Naive thymus-derived CD8-positive, alpha-beta T cell (primary cell): ENCODE measurements around the gene PABPN1. TPM values are rescaled to one million over a fixed set of nuclear protein-coding genes. Genes with fewer than 3 reads are reported as not detected.

Experiments
- ATAC-seq, 2 donors: fragments of 150-1000 bp; cut with Tn5 transposase in 1 of 2; sonication (Bioruptor Pico), chemical (Tn5 transposase) in 1 of 2; 1 replicate in 1 of 2; 2 replicates in 1 of 2; pipeline ENCODE4 v1.10.0; 2021; ENCODE audit warnings: mild to moderate bottlenecking in 2 of 2, moderate library complexity in 2 of 2
- POLR2A ChIA-PET: fragments of 350-600 bp; sonication (Branson Sonifier 250); formaldehyde crosslinking; loops from one replicate; lab custom pipeline; 2021; ENCODE audit warnings: antibody characterized with exemption; lab: Charles Lee
- DNase-seq, 10 donors: peaks; one replicate each; pipeline versions ENCODE4 v3.0.0 to v3.0.0-alpha.2; 2020 to 2022
- H3K27ac Mint-ChIP-seq, 10 donors: one replicate each; pipeline ENCODE4 v1.8.0; 2020 to 2022; ENCODE audit warnings: mild to moderate bottlenecking in 10 of 10, mixed read lengths in 10 of 10, moderate library complexity in 4 of 10, inconsistent platforms in 1 of 10
- H3K27me3 Mint-ChIP-seq, 5 donors: one replicate each; pipeline ENCODE4 v1.8.0; 2021 to 2022; ENCODE audit warnings: mixed read lengths in 5 of 5
- H3K36me3 Mint-ChIP-seq, 3 donors: one replicate each; pipeline ENCODE4 v1.8.0; 2020 to 2022; ENCODE audit warnings: mixed read lengths in 3 of 3, mild to moderate bottlenecking in 2 of 3, inconsistent platforms in 1 of 3
- H3K4me1 Mint-ChIP-seq, 4 donors: one replicate each; pipeline ENCODE4 v1.8.0; 2021 to 2022; ENCODE audit warnings: mixed read lengths in 4 of 4
- H3K4me3 Mint-ChIP-seq, 10 donors: one replicate each; pipeline ENCODE4 v1.8.0; 2020 to 2022; ENCODE audit warnings: mild to moderate bottlenecking in 10 of 10, mixed read lengths in 10 of 10, moderate library complexity in 6 of 10, inconsistent platforms in 1 of 10
- H3K9me3 Mint-ChIP-seq, 9 donors: one replicate each; pipeline ENCODE4 v1.8.0; 2020 to 2022; ENCODE audit warnings: mixed read lengths in 9 of 9, mild to moderate bottlenecking in 3 of 9, inconsistent platforms in 1 of 9, moderate library complexity in 1 of 9
- polyA plus RNA-seq, 3 donors: library from polyadenylated mRNA; unstranded; fragments of 300-500 nt; fragmentation: Illumina TruSeq; gene quantifications; one replicate each; pipeline ENCODE4 v1.2.3, GENCODE V29; 2021
- total RNA-seq, 8 experiments: library from RNA in 2 of 8; stranded (reverse) in 2 of 8; gene quantifications; one replicate each; pipeline ENCODE4 v1.2.3 and lab custom pipeline; 2021 to 2026

Gene PABPN1
- total and polyA plus RNA-seq, 5 experiments from 2014 or later, result 84.3 to 218 (median 96.9) TPM

GRCh38 chr14:23362200-23362599, 40.9 kb downstream of the PABPN1 start:
- POLR2A ChIA-PET, result interaction anchor here (0.6 to 1.0 kb wide), 2 partner anchors 10 to 63 kb away, joined by 3 to 6 read pairs; partner anchors contain the start of gene SLC22A17
- Mint-ChIP-seq H3K27me3 (peaks cover 12 to 32% (median 22%) of the 10 kb centered on the region in 5 donors), H3K27ac (no peak overlapping the region), H3K9me3 (no peaks in the 10 kb centered on the region), H3K4me3 (no peak overlapping the region), H3K4me1 (peaks cover 0 to 8% (median 2%) of the 10 kb centered on the region in 4 donors), H3K36me3 (no peaks in the 10 kb centered on the region)
- no peak for ATAC-seq
- DNase-seq, result no peak

GRCh38 chr14:23364164-23365035, 43.1 kb downstream of the PABPN1 start:
- no peaks in the 10 kb centered on the region for H3K9me3 Mint-ChIP-seq
- H3K4me3 Mint-ChIP-seq, result peak overlapping the region in 5 of 10 donors; percentile 29 to 63 (median 42)
- no peak for DNase-seq
- no peak overlapping the region for H3K27ac Mint-ChIP-seq
- no peaks in the 10 kb centered on the region for H3K36me3 Mint-ChIP-seq
- ATAC-seq, result no peak
- H3K4me1 Mint-ChIP-seq, result peaks cover 0 to 8% (median 2%) of the 10 kb centered on the region in 4 donors
- POLR2A ChIA-PET, result no interaction called here
- H3K27me3 Mint-ChIP-seq, result peaks cover 14 to 43% (median 33%) of the 10 kb centered on the region in 5 donors

- H3K36me3 Mint-ChIP-seq, result no peaks in the 10 kb centered on the region
- H3K4me3 Mint-ChIP-seq, result peak within 1 kb of the TSS in 5 of 10 donors; percentile 29 to 63 (median 42)
- no peak within 1 kb of the TSS for H3K27ac Mint-ChIP-seq
- no peak for ATAC-seq
- no peaks in the 10 kb centered on the region for H3K9me3 Mint-ChIP-seq
- no peak for DNase-seq
- POLR2A ChIA-PET, result no interaction called here
- H3K4me1 Mint-ChIP-seq, result peaks cover 0 to 8% (median 2%) of the 10 kb centered on the region in 4 donors
- H3K27me3 Mint-ChIP-seq, result peaks cover 14 to 43% (median 33%) of the 10 kb centered on the region in 5 donors
Observed at GRCh38 chr14:23365036-23365731, 43.9 kb downstream of the PABPN1 start, which contains the start of gene EFS. Gene EFS (minus strand): TSS chr14:23365172. CDS start chr14:23365025, 147 bp downstream.

- no peaks in the 10 kb centered on the region for H3K9me3 Mint-ChIP-seq
- H3K36me3 Mint-ChIP-seq, result no peaks in the 10 kb centered on the region
- H3K4me3 Mint-ChIP-seq, result no peak overlapping the region
- H3K27me3 Mint-ChIP-seq, result peaks cover 14 to 42% (median 32%) of the 10 kb centered on the region in 5 donors
- H3K4me1 Mint-ChIP-seq, result peaks cover 0 to 8% (median 2%) of the 10 kb centered on the region in 4 donors
- H3K27ac Mint-ChIP-seq, result no peak overlapping the region
- DNase-seq, result no peak
- no peak for ATAC-seq
- POLR2A ChIA-PET, result no interaction called here
Observed at GRCh38 chr14:23365732-23366425, 44.6 kb downstream of the PABPN1 start.

- H3K36me3 Mint-ChIP-seq, result no peaks in the 10 kb centered on the region
- H3K9me3 Mint-ChIP-seq, result no peaks in the 10 kb centered on the region
- H3K4me3 Mint-ChIP-seq, result peak overlapping the region in 1 of 10 donors; percentile 39
- no peak for DNase-seq
- POLR2A ChIA-PET, result no interaction called here
- ATAC-seq, result no peak
- H3K27ac Mint-ChIP-seq, result no peak overlapping the region
- H3K27me3 Mint-ChIP-seq, result peaks cover 13 to 42% (median 29%) of the 10 kb centered on the region in 5 donors
- H3K4me1 Mint-ChIP-seq, result peaks cover 0 to 8% (median 2%) of the 10 kb centered on the region in 4 donors
Observed at GRCh38 chr14:23366426-23366921, 45.2 kb downstream of the PABPN1 start.

- Mint-ChIP-seq H3K4me3 (no peak overlapping the region), H3K4me1 (peaks cover 0 to 1% (median 0%) of the 10 kb centered on the region in 4 donors), H3K9me3 (no peaks in the 10 kb centered on the region), H3K36me3 (no peaks in the 10 kb centered on the region), H3K27ac (no peak overlapping the region), H3K27me3 (peaks cover 9 to 26% (median 19%) of the 10 kb centered on the region in 5 donors)
- ATAC-seq (no peak), DNase-seq (no peak)
- POLR2A ChIA-PET, result no interaction called here
Observed at GRCh38 chr14:23370221-23370620, 49.0 kb downstream of the PABPN1 start.

GRCh38 chr14:23371865-23372264, 50.6 kb downstream of the PABPN1 start:
- ATAC-seq (no peak), DNase-seq (no peak)
- no peaks in the 10 kb centered on the region for H3K9me3 Mint-ChIP-seq
- H3K27ac Mint-ChIP-seq, result no peak overlapping the region
- peaks cover 5 to 19% (median 16%) of the 10 kb centered on the region in 5 donors for H3K27me3 Mint-ChIP-seq
- no peak overlapping the region for H3K4me3 Mint-ChIP-seq
- no peaks in the 10 kb centered on the region for H3K4me1 Mint-ChIP-seq
- POLR2A ChIA-PET, result no interaction called here
- no peaks in the 10 kb centered on the region for H3K36me3 Mint-ChIP-seq

GRCh38 chr14:23372509-23372908, 51.3 kb downstream of the PABPN1 start, which contains the start of gene IL25:
Gene IL25 (plus strand): TSS chr14:23372809.
- POLR2A ChIA-PET, result no interaction called here
- peaks cover 1 to 18% (median 10%) of the 10 kb centered on the region in 5 donors for H3K27me3 Mint-ChIP-seq
- no peaks in the 10 kb centered on the region for H3K9me3 Mint-ChIP-seq
- peaks cover 0 to 2% (median 0%) of the 10 kb centered on the region in 4 donors for H3K4me1 Mint-ChIP-seq
- H3K4me3 Mint-ChIP-seq, result no peak within 1 kb of the TSS
- ATAC-seq (no peak), DNase-seq (no peak)
- no peak within 1 kb of the TSS for H3K27ac Mint-ChIP-seq
- H3K36me3 Mint-ChIP-seq, result no peaks in the 10 kb centered on the region

GRCh38 chr14:23373041-23373440, 51.8 kb downstream of the PABPN1 start:
- no peak for ATAC-seq
- no peak overlapping the region for H3K27ac Mint-ChIP-seq
- no peaks in the 10 kb centered on the region for H3K36me3 Mint-ChIP-seq
- peaks cover 0 to 2% (median 0%) of the 10 kb centered on the region in 4 donors for H3K4me1 Mint-ChIP-seq
- H3K27me3 Mint-ChIP-seq, result peaks cover 1 to 18% (median 7%) of the 10 kb centered on the region in 5 donors
- no peak for DNase-seq
- POLR2A ChIA-PET, result no interaction called here
- no peak overlapping the region for H3K4me3 Mint-ChIP-seq
- H3K9me3 Mint-ChIP-seq, result no peaks in the 10 kb centered on the region

Other genes with a start within 250 kb of the PABPN1 start
- 100 to 1,000 TPM; 311 to 322 TPM for gene ACIN1, start 226.3 kb upstream of the PABPN1 start, total RNA-seq
- 10 to 100 TPM in 1 of 3 donors, 1 to 10 TPM in 2; 6.3 to 14.1 (median 8.6) TPM for gene ACIN1, start 226.3 kb upstream of the PABPN1 start, polyA plus RNA-seq
- 10 to 100 TPM; 39.4 to 49.0 TPM for gene C14orf119, start 226.0 kb upstream of the PABPN1 start, total RNA-seq
- gene C14orf119, start 226.0 kb upstream of the PABPN1 start, polyA plus RNA-seq, result 100 to 1,000 TPM in 1 of 3 donors, 10 to 100 TPM in 2; 62.7 to 122 (median 78.5) TPM
- not detected for gene CIROP, start 216.5 kb upstream of the PABPN1 start, total RNA-seq
- gene CIROP, start 216.5 kb upstream of the PABPN1 start, polyA plus RNA-seq, result not detected
- gene CEBPE, start 202.2 kb upstream of the PABPN1 start, total RNA-seq, result 1 to 10 TPM; 1.5 to 1.8 TPM
- 1 to 10 TPM in 2 of 3 donors, under 1 TPM in 1; 0.66 to 2.4 (median 1.6) TPM for gene CEBPE, start 202.2 kb upstream of the PABPN1 start, polyA plus RNA-seq
- 1 to 10 TPM; 7.2 to 7.9 TPM for gene SLC7A8, start 137.8 kb upstream of the PABPN1 start, total RNA-seq
- gene SLC7A8, start 137.8 kb upstream of the PABPN1 start, polyA plus RNA-seq, result 10 to 100 TPM in 2 of 3 donors, 1 to 10 TPM in 1; 4.0 to 12.8 (median 10.9) TPM
- not detected for gene RNF212B, start 83.5 kb upstream of the PABPN1 start, total RNA-seq
- gene RNF212B, start 83.5 kb upstream of the PABPN1 start, polyA plus RNA-seq, result not detected
- 10 to 100 TPM; 15.4 to 16.0 TPM for gene HOMEZ, start 35.3 kb upstream of the PABPN1 start, total RNA-seq
- gene HOMEZ, start 35.3 kb upstream of the PABPN1 start, polyA plus RNA-seq, result 1 to 10 TPM; 3.9 to 6.1 (median 5.9) TPM
- 100 to 1,000 TPM; 113 to 119 TPM for gene PPP1R3E, start 18.6 kb upstream of the PABPN1 start, total RNA-seq
- gene PPP1R3E, start 18.6 kb upstream of the PABPN1 start, polyA plus RNA-seq, result 1 to 10 TPM; 2.6 to 3.1 (median 3.1) TPM
- gene BCL2L2, start 14.6 kb upstream of the PABPN1 start, total RNA-seq, result 1 to 10 TPM; 3.8 to 4.2 TPM
- not detected for gene BCL2L2, start 14.6 kb upstream of the PABPN1 start, polyA plus RNA-seq
- gene SLC22A17, start 31.4 kb downstream of the PABPN1 start, total RNA-seq, result 10 to 100 TPM; 20.8 to 22.6 TPM
- gene SLC22A17, start 31.4 kb downstream of the PABPN1 start, polyA plus RNA-seq, result 1 to 10 TPM; 3.9 to 9.6 (median 5.5) TPM
- not detected for gene EFS, start 43.7 kb downstream of the PABPN1 start, total RNA-seq
- not detected for gene EFS, start 43.7 kb downstream of the PABPN1 start, polyA plus RNA-seq
- not detected for gene IL25, start 51.4 kb downstream of the PABPN1 start, total RNA-seq
- not detected for gene IL25, start 51.4 kb downstream of the PABPN1 start, polyA plus RNA-seq
- gene CMTM5, start 55.6 kb downstream of the PABPN1 start, total RNA-seq, result not detected
- not detected for gene CMTM5, start 55.6 kb downstream of the PABPN1 start, polyA plus RNA-seq
- not detected for gene MYH6, start 86.8 kb downstream of the PABPN1 start, total RNA-seq
- not detected for gene MYH6, start 86.8 kb downstream of the PABPN1 start, polyA plus RNA-seq
- not detected for gene MYH7, start 114.2 kb downstream of the PABPN1 start, total RNA-seq
- not detected for gene MYH7, start 114.2 kb downstream of the PABPN1 start, polyA plus RNA-seq
- 10 to 100 TPM; 83.7 to 86.6 TPM for gene NGDN, start 148.2 kb downstream of the PABPN1 start, total RNA-seq
- gene NGDN, start 148.2 kb downstream of the PABPN1 start, polyA plus RNA-seq, result 10 to 100 TPM; 64.0 to 84.8 (median 68.4) TPM
- gene ZFHX2, start 230.3 kb downstream of the PABPN1 start, total RNA-seq, result 1 to 10 TPM in 1 of 2 experiments, under 1 TPM in 1; 0.62 to 1.0 TPM
- under 1 TPM; 0.02 to 0.23 (median 0.03) TPM for gene ZFHX2, start 230.3 kb downstream of the PABPN1 start, polyA plus RNA-seq
- gene THTPA, start 234.8 kb downstream of the PABPN1 start, total RNA-seq, result 10 to 100 TPM; 28.5 to 29.4 TPM
- gene THTPA, start 234.8 kb downstream of the PABPN1 start, polyA plus RNA-seq, result 10 to 100 TPM; 14.9 to 15.6 (median 14.9) TPM
- gene AP1G2, start 246.3 kb downstream of the PABPN1 start, total RNA-seq, result 100 to 1,000 TPM; 483 to 529 TPM
- gene AP1G2, start 246.3 kb downstream of the PABPN1 start, polyA plus RNA-seq, result 10 to 100 TPM; 67.8 to 91.4 (median 68.4) TPM